Adrenal gland (tissue), 12 donors: ENCODE results near the gene CAB39L. TPM values are rescaled to one million over a fixed set of nuclear protein-coding genes. Genes with fewer than 3 reads are reported as not detected.
"Not testable (repeated sequence)": the region's sequence is repeated elsewhere in the genome, so short reads cannot be mapped to it uniquely, and the experiment has no call there.

ENCODE experiments used
- DNase-seq, 7 donors: peaks; one replicate each; pipeline ENCODE4 v3.0.0-alpha.2; 2019 to 2020
- H3K27ac ChIP-seq, 5 donors: fragments of 200-600 bp; sonication (generic) in 4 of 5; 1 replicate in 3 of 5; 2 replicates in 2 of 5; pipeline versions ENCODE4 v1.5.1 to v1.8.0; 2016 to 2020; ENCODE audit warnings: mild to moderate bottlenecking in 1 of 5
- H3K27me3 ChIP-seq: fragments of 200-600 bp; 2 replicates; pipeline ENCODE4 v1.8.0; 2021
- H3K36me3 ChIP-seq, 2 donors: fragments of 200-600 bp; replicated peaks in 1 of 2; 1 replicate in 1 of 2; 2 replicates in 1 of 2; pipeline versions ENCODE4 v1.5.1 to v1.8.0; 2018 to 2022
- H3K4me1 ChIP-seq, 2 donors: fragments of 200-600 bp; replicated peaks in 1 of 2; 1 replicate in 1 of 2; 2 replicates in 1 of 2; pipeline versions ENCODE4 v1.5.1 to v1.8.0; 2018 to 2021
- H3K4me3 ChIP-seq, 4 donors: fragments of 200-600 bp; sonication (generic) in 3 of 4; one replicate each; pipeline ENCODE4 v1.5.1; 2016 to 2018
- H3K9me3 ChIP-seq, 3 donors: fragments of 200-600 bp; sonication (generic) in 1 of 3; replicated peaks in 1 of 3; 1 replicate in 2 of 3; 2 replicates in 1 of 3; pipeline versions ENCODE4 v1.5.1 to v1.8.0; 2016 to 2021
- POLR2A ChIP-seq, 2 donors: fragments of 450-650 bp; IDR thresholded peaks; one replicate each; pipeline ENCODE4 v1.6.1; 2017; ENCODE audit warnings: antibody characterized with exemption in 2 of 2, mild to moderate bottlenecking in 2 of 2, moderate library complexity in 1 of 2
- WGBS, 4 donors: extraction: QIAGEN DNeasy Blood & Tissue Kit in 2 of 4; methylation state at CpG; one replicate each; pipeline versions ENCODE4 v1.1.5 to v1.1.7; 2013 to 2017; 5-methylcytosine and 5-hydroxymethylcytosine counted together
- intact Hi-C, 2 donors: fragments of 100-400 bp; cut with DNase I; formaldehyde crosslinking; loops; one replicate each; pipeline versions ENCODE4 v1.14.1 to v1.15.0; 2022 to 2023
- polyA plus RNA-seq, 3 donors: library from polyadenylated mRNA; stranded (reverse); fragments of 200-250 nt in 2 of 3; fragments of 350-450 nt in 1 of 3; fragmentation: Illumina TruSeq in 1 of 3; extraction: RNeasy Lipid Tissue Mini Kit (QIAGEN cat#74804) in 1 of 3; gene quantifications; one replicate each; pipeline ENCODE4 v1.2.3, GENCODE V29; 2013 to 2014
- total RNA-seq, 9 donors: library from RNA; depleted of rRNA in 4 of 9; stranded (reverse); fragments of >200 nt in 4 of 9; fragments of 120-200 nt in 1 of 9; fragmentation: NEBNext Ultra II Directional in 1 of 9; extraction: Animal tissue kit (Norgen Biotek cat#: 25700) in 1 of 9; gene quantifications; one replicate each; pipeline versions ENCODE4 v1.1.0 to v1.2.4, GENCODE V29; 2013 to 2023
- TF ChIP-seq, protein P1 (sequence below), 6 experiments: fragments of 450-650 bp in 4 of 6; fragments of 200-600 bp in 2 of 6; sonication (generic) in 1 of 6; IDR thresholded peaks; 1 replicate in 5 of 6; 2 replicates in 1 of 6; pipeline versions ENCODE4 v1.5.1 to v1.8.0; 2016 to 2021; ENCODE audit warnings: antibody characterized with exemption in 6 of 6, mild to moderate bottlenecking in 2 of 6, moderate library complexity in 1 of 6
- donor health status: healthy with polysubstance abuse.
- donor health status: Bipolar disorder and iron deficiency.
- donor health status: DM: yes; HTN: yes; CAD: no.
- donor health status: DM: no; HTN: no; CAD: no.
- donor health status: DM: no; HTN: no; CAD: no.
- donor health status: DM: yes; HTN: yes; CAD: no.

The CAB39L gene
- total and polyA plus RNA-seq, 12 donors, result 17.8 to 115 (median 47.8) TPM

- TF ChIP-seq, protein P1, sequence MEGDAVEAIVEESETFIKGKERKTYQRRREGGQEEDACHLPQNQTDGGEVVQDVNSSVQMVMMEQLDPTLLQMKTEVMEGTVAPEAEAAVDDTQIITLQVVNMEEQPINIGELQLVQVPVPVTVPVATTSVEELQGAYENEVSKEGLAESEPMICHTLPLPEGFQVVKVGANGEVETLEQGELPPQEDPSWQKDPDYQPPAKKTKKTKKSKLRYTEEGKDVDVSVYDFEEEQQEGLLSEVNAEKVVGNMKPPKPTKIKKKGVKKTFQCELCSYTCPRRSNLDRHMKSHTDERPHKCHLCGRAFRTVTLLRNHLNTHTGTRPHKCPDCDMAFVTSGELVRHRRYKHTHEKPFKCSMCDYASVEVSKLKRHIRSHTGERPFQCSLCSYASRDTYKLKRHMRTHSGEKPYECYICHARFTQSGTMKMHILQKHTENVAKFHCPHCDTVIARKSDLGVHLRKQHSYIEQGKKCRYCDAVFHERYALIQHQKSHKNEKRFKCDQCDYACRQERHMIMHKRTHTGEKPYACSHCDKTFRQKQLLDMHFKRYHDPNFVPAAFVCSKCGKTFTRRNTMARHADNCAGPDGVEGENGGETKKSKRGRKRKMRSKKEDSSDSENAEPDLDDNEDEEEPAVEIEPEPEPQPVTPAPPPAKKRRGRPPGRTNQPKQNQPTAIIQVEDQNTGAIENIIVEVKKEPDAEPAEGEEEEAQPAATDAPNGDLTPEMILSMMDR (IDR thresholded peaks at IDR 0.05), result no peak
- no peak for TF ChIP-seq POLR2A (IDR thresholded peaks at IDR 0.05)
- Histone ChIP-seq H3K4me1 (no peaks in the 10 kb centered on the region), H3K4me3 (no peak overlapping the region), H3K27ac (no peak overlapping the region), H3K9me3 (no peaks in the 10 kb centered on the region), H3K36me3 (no peaks in the 10 kb centered on the region), H3K27me3 (no peaks in the 10 kb centered on the region)
- DNase-seq, result no peak
- intact Hi-C loops, result no loop called here
- 89 to 97% (median 90%) methylated on average over 4 of the region's 4 CpGs for WGBS, 4 donors
Measured at GRCh38 chr13:49336655-49337054, 107.2 kb downstream of the CAB39L start.

GRCh38 chr13:49330546-49330864 is 113.4 kb downstream of the CAB39L start:
- Histone ChIP-seq H3K4me3 (no peak overlapping the region), H3K27me3 (no peaks in the 10 kb centered on the region), H3K4me1 (peaks cover 3 to 4% of the 10 kb centered on the region in 2 donors), H3K9me3 (no peaks in the 10 kb centered on the region), H3K36me3 (no peaks in the 10 kb centered on the region), H3K27ac (no peak overlapping the region)
- TF ChIP-seq, protein P1 (IDR thresholded peaks at IDR 0.05), result no peak
- TF ChIP-seq POLR2A (IDR thresholded peaks at IDR 0.05), result no peak
- intact Hi-C loops, result no loop called here
- no peak for DNase-seq
- WGBS, 4 donors, result 92 to 100% (median 96%) methylated on average over 1 of the region's 1 CpG

GRCh38 chr13:49329831-49330545 is 113.9 kb downstream of the CAB39L start:
- Histone ChIP-seq H3K4me1 (peaks cover 3 to 4% of the 10 kb centered on the region in 2 donors), H3K27ac (no peak overlapping the region), H3K36me3 (no peaks in the 10 kb centered on the region), H3K4me3 (no peak overlapping the region), H3K27me3 (no peaks in the 10 kb centered on the region), H3K9me3 (no peaks in the 10 kb centered on the region)
- intact Hi-C loops, result no loop called here
- DNase-seq, result no peak
- 61 to 70% (median 65%) methylated on average over 8 of the region's 8 CpGs for WGBS, 4 donors
- no peak for TF ChIP-seq POLR2A (IDR thresholded peaks at IDR 0.05)
- TF ChIP-seq, protein P1 (IDR thresholded peaks at IDR 0.05), result no peak

GRCh38 chr13:49327145-49327544 is 116.7 kb downstream of the CAB39L start:
- H3K4me3 ChIP-seq, H3K4me1 ChIP-seq, H3K36me3 ChIP-seq, H3K9me3 ChIP-seq, H3K27me3 ChIP-seq, H3K27ac ChIP-seq, intact Hi-C loops, DNase-seq: not testable (repeated sequence)
- WGBS, 4 donors, result 93 to 98% (median 95%) methylated on average over 3 of the region's 3 CpGs
